HL-60 (cell line): Measurements from ENCODE around the gene PCBD2.

Source experiments
- CTCF ChIP-seq: IDR thresholded peaks from one replicate; pipeline ENCODE4 v1.5.1; 2011; ENCODE audit warnings: low read length, control low read depth, inconsistent platforms; ENCODE audit not compliant: insufficient read depth
- GABPA ChIP-seq: IDR thresholded peaks from 2 replicates; pipeline ENCODE4 v1.6.1; 2012; ENCODE audit warnings: low read depth
- POLR2AphosphoS5 ChIP-seq: IDR thresholded peaks from 2 replicates; pipeline ENCODE4 v1.6.1; 2012; ENCODE audit warnings: low read depth
- REST ChIP-seq: IDR thresholded peaks from 2 replicates; pipeline ENCODE4 v1.6.1; 2012; ENCODE audit warnings: low read depth; ENCODE audit not compliant: insufficient replicate concordance
- SPI1 ChIP-seq: IDR thresholded peaks from 2 replicates; pipeline ENCODE4 v1.6.1; 2012; ENCODE audit warnings: low read depth, mild to moderate bottlenecking, borderline replicate concordance

- no peak for TF ChIP-seq CTCF
- no peak for TF ChIP-seq REST
- no peak for TF ChIP-seq POLR2AphosphoS5
- TF ChIP-seq GABPA: no peak
- TF ChIP-seq SPI1: no peak
These were observed 60.4 kb downstream of the PCBD2 start for GRCh38 chr5:134965271-134965825.
